GM12873 (cell line): Measurements from ENCODE around the gene WDR37.

Experiments
- TF ChIP-seq, protein P1 (sequence below): IDR thresholded peaks from 2 replicates; pipeline ENCODE4 v1.5.1; 2012; ENCODE audit warnings: low read depth, mild to moderate bottlenecking, moderate library complexity, low read length, control low read depth; ENCODE audit not compliant: insufficient read depth; ENCODE audit errors: missing control alignments

WDR37 gene

DNA sequence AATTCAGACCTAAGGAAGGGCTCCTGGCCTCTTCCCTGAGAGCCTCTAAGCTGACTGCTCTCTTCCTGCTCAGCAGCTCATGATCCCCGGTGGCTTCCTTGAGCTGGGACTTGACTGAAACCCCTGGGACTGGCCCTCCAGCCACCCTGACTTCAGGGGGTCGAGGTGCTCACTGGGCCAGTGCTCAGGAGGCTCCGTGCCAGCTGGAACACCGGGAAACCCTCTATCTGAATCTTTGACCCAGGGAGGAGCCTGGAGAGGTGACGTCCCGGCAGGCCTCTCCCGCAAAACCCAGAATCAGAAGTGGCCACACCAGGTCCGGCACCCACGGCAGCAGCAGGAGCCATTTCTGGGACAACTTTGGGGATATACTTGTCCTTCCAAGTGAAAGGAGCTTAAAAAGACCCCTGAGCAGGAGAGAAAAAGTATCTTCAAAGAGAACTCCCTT lies 110.7 kb downstream of the WDR37 start:
- TF ChIP-seq, protein P1, sequence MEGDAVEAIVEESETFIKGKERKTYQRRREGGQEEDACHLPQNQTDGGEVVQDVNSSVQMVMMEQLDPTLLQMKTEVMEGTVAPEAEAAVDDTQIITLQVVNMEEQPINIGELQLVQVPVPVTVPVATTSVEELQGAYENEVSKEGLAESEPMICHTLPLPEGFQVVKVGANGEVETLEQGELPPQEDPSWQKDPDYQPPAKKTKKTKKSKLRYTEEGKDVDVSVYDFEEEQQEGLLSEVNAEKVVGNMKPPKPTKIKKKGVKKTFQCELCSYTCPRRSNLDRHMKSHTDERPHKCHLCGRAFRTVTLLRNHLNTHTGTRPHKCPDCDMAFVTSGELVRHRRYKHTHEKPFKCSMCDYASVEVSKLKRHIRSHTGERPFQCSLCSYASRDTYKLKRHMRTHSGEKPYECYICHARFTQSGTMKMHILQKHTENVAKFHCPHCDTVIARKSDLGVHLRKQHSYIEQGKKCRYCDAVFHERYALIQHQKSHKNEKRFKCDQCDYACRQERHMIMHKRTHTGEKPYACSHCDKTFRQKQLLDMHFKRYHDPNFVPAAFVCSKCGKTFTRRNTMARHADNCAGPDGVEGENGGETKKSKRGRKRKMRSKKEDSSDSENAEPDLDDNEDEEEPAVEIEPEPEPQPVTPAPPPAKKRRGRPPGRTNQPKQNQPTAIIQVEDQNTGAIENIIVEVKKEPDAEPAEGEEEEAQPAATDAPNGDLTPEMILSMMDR, result no peak

DNA sequence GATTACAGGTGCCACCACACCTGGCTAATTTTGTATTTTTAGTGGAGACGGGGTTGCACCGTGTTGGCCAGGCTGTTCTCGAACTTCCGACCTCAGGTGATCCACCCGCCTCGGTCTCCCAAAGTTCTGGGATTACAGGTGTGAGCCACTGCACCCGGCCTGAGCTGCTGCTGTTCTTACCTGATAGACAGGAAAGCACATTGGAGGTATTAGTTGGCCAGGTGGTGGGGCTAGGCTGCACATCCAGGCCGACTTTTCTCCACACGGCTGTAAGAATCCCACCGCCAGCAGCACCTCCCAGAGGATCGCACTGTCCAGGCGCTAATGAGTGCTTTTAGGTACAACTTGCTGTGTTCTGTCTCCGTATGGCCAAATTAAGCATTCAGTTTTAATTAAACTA lies 112.6 kb downstream of the WDR37 start:
- TF ChIP-seq, protein P1, result no peak

DNA sequence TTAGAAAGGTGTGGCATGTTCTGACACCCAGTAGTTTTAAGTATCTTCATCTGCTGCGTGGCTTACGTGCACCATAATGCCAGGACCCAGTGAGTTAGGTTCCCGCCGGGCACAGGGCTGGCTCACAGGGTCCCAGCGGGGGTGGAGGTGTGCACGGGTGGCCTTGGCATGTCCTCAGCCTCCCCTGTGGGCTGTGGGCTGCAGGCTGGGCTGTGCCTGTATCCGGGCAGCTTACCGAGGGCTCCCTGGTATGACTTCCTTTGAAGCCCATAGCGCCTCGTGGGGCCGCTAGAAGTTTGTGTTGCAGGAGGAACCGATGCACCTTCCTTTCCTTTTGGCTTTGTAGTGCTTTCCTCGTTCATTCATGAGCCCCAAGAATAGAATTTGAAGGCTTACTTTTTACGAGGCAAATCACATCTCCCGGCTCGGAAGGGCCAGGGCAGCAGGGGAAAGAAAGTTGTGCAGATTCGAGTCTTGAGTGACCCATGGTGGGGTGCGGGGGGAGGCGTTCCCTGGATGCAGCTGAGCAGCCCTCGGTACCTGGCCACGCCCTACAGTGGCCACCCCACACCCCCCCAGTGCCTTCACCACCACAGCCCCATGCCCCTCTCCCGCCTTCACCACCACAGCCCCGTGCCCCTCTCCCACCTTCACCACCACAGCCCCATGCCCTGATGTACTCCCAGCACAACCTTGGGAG lies 113.2 kb downstream of the WDR37 start:
- TF ChIP-seq, protein P1, result no peak

DNA sequence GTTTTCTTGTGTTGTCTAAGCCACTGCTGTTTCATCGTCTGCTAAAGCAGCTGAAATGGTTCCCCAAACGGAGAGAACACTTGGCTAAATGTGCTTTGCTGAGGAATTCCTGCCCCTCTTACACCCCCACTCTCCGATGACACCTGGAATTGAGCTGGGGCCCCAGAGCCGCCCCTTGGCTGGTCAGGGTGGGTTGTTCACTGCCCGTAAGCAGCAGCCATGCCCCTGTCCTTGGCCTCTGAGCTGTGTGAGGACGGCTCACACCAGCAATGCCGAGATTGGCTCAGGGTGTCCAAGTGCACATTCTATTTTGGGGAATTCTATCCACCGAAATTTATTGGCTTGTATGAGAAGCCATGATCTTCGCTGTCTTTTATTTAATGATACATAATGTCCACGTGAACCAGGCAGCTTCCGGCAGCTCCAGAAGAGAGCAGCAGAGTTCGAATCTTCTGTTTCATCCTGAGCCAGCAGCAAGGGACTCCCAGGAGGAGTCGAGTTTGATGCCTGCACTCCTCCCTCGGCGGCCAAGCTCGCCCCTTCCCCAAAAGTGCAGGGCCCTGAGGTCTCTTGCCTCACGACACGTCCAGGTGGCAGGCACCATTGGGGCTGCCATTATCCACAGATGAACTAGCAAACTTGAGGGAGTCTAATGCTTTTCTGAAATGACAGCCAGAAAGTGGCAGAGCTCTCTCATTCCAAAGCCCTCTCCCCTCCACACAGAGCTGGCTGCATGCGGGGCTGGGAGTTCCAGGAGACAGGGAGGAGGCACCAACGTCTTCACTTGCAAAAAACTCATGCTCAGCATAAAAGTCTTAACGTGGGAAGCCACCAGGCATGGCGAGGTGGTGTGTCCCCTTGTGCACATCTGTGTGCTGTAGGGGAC lies 114.0 kb downstream of the WDR37 start:
- TF ChIP-seq, protein P1, result no peak

DNA sequence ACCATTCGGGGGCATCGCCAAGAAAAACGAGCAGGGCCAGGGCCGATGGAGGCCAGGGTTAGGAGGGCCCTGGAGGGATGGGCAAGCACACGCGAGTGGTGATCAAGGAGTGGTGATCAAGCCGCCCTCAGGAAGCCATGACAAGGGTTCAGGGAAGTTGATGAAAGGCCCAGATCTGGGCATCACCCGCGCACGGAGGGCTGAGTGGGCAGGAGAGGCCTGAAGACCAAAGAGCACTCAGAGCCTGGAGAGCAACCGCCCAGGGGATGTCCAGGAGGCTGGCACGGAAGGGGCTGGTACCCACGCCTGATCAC lies 114.6 kb downstream of the WDR37 start:
- TF ChIP-seq, protein P1, result no peak

DNA sequence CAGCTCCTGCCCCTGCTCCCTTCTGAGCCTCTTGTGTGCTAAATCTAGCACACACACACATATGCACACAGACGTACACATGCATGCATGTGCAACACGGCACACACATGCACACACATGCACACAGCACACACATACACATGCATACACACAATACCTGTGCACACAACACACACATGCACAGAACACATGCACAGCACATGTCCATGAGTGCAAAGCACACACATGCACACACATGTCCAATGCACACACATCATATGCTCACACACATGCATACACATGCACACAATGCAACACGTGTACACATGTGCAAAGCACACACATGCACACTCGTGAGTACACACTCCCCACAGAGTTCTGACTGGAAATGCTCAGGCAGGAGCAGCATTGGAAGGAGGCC lies 115.0 kb downstream of the WDR37 start:
- TF ChIP-seq, protein P1, result no peak

DNA sequence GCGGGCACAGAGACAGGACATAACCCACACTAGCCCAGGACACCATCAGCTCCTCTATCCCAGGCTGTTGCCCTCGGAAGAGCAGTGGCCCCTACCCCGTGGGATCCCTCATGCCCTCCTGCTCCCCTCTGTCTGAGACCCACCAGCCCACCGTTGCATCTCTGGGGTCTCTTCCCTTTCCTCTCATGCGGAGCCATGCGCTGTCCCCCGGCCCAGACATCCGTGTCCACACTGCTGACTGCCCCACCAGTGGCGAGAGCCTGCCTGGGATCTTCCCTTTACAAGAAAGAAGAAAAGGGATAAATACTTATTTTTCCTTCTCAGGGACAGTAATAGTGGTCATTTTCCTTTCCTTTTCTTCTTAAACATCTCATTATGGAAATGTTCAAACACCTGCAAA lies 115.4 kb downstream of the WDR37 start:
- TF ChIP-seq, protein P1, result no peak
